CD4-positive, alpha-beta T cell treated with Interferon gamma for 1 hour (primary cell): Measurements from ENCODE around the gene SLC7A9.
"Not testable (repeated sequence)": the region's sequence is repeated elsewhere in the genome, so short reads cannot be mapped to it uniquely, and the experiment has no call there.

ENCODE experiments used
- DNase-seq: peaks from one replicate; pipeline ENCODE4 v3.0.0-alpha.2; 2020

SLC7A9 gene

GRCh38 chr19:32787161-32787813 lies 82.3 kb downstream of the SLC7A9 start:
- not testable (repeated sequence) for DNase-seq

DNA sequence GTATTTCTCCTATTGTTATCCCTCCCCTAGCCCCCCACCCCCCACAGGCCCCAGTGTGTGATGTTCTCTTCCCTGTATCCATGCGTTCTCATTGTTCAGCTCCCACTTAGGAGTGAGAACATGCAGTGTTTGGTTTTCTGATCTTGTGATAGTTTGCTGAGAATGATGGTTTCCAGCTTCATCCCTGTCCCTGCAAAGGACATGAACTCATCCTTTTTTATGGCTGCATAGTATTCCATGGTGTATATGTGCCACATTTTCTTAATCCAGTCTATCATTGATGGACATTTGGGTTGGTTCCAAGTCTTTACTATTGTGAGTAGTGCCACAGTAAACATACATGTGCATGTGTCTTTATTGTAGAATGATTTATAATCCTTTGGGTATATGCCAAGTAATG lies 87.5 kb downstream of the SLC7A9 start:
- DNase-seq = not testable (repeated sequence)

GRCh38 chr19:32781280-32781679 lies 88.3 kb downstream of the SLC7A9 start:
- no peak for DNase-seq
